Effector CD4-positive, alpha-beta T cell (primary cell): Measurements from ENCODE around the gene EPS8.

ENCODE experiments used
- DNase-seq: peaks from one replicate; pipeline ENCODE4 v3.0.0-alpha.2; 2020

The EPS8 gene

GRCh38 chr12:15597125-15597830 lies 191.9 kb downstream of the EPS8 start:
- DNase-seq, result no peak

- no peak for DNase-seq
These were observed 193.0 kb downstream of the EPS8 start for GRCh38 chr12:15596174-15596573.

GRCh38 chr12:15592934-15593333 lies 196.3 kb downstream of the EPS8 start:
- no peak for DNase-seq

GRCh38 chr12:15591811-15592210 lies 197.4 kb downstream of the EPS8 start:
- DNase-seq, result no peak

DNA sequence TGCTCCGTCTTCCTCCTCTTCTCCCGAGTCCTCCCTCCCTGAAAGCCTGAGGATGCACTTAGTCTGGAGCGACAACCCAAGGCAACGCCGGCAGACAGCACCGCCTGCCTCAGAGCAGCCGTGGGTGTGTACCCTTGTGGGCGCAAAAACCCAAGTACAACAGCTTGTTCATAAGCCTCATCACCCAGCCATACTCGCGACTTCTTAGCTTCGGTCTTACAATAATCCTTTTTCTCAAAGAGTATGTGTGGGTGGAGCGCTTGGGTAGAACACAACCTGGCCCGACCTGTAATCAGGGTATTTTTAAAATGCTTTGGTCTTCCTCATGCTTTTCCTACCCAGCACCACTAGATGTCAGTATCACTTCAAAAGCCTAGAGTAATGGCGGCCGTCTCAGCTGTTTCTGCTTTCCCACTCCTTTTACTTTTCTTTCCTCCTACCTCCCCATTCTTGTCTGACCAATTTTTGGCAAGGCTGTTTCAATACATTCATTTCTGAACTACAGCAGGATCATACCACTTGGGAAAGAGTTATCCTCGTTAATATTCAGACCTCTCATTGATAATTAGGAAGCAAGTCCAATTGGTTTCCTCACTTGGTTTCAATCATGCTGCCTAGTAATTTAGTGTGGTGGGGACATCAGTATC lies 198.9 kb downstream of the EPS8 start:
- DNase-seq, result peak; percentile 32

- no peak for DNase-seq
These were observed 199.7 kb downstream of the EPS8 start for GRCh38 chr12:15589328-15590032.

GRCh38 chr12:15584366-15585041 lies 204.7 kb downstream of the EPS8 start:
- DNase-seq, result peak; percentile 20

- DNase-seq, result no peak
These were observed 205.4 kb downstream of the EPS8 start for GRCh38 chr12:15583804-15584203.

DNA sequence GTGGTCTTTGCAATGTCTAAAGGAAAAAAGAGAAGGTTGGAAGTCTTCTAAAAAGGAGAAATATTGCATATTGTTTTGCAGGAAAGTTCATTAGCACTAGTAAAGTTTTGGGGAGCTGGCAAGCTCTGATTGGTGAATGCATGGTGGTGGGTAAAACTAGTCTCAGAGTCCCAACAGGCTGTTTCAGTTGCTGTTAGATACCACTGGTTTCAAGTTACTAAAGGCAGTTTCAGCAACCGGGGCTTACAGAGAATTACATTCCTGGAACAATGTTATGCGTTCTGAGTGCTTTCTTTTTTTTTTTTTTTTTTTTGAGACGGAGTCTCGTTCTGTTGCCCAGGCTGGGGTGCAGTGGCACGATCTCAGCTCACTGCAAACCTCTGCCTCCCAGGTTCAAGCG lies 208.2 kb downstream of the EPS8 start:
- no peak for DNase-seq

DNA sequence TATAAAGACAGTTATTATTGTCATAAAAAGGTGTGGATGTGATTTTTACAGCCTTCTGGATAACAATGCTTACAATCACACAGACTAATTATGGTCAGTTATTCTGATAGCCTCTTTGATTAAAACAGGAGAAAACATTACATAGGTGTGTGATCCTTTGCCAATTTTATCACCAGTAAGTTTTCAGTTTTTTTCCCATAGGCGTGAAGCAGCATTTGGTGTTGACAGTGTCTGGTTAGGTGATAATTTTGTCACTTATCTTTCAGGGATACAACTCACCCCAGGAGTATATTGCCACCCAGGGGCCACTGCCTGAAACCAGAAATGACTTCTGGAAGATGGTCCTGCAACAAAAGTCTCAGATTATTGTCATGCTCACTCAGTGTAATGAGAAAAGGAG lies 208.8 kb downstream of the EPS8 start:
- peak; percentile 5 for DNase-seq

- DNase-seq, result no peak
These were observed 213.3 kb downstream of the EPS8 start for GRCh38 chr12:15575671-15576541.

DNA sequence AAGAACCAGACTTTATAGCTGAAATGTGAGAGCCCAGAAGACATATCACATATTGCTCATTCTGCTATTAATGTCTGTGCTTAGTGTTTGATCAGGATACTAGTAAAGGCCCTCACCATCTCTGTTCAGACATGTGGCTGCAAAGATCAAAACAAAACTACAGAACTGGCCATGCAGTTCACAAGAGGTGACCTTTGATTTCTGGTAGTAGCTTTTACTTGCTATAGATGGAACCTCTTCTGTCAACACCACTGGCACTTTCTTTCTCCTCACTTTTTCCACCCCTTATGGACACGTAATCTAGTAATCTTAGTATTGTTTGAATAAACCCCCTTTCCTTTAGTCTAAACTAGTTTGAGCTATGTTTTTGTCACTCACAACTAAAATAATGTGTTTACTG lies 214.8 kb downstream of the EPS8 start:
- no peak for DNase-seq
